ENCODE data around the gene KRT83. TPM values are rescaled to one million over a fixed set of nuclear protein-coding genes. Genes with fewer than 3 reads are reported as not detected.

The KRT83 gene
- total RNA-seq, 1 donor from 2014 or later = not detected

DNA sequence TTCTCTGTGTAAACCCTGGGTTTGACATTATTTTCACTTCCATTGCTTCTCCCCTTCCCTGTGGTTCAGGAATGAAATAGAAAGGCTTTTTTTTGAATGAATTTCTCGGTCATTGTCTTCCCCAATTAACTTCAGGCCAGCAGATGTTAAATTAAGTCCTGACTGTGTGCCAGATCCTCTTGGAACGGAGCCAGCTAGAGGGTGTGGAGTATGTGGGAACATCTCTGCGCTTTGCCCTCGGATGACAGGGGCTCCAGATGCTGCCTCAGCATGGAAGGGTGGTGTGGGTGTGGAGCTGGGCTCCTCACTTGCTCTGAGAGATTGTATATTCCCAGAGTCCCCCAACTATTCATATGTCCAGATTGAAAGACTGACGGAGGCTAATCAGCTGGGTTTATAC lies 33.0 kb upstream of the KRT83 start:
- Histone ChIP-seq H3K9me3 (ENCODE audit: low read depth) (no peaks in the 10 kb centered on the region), H3K4me3 (no peak overlapping the region), H3K4me2 (no peak overlapping the region), H3F3A (ENCODE audit: low read depth) (no peaks in the 10 kb centered on the region), H3K27ac (no peak overlapping the region), H3K4me1 (no peaks in the 10 kb centered on the region), H3K79me2 (ENCODE audit: low read depth) (no peaks in the 10 kb centered on the region), H3K9ac (no peak overlapping the region), H4K20me1 (ENCODE audit: low read depth) (no peaks in the 10 kb centered on the region), H3K36me3 (no peaks in the 10 kb centered on the region), H2AFZ (replicated peaks) (no peak overlapping the region), H3K27me3 (no peaks in the 10 kb centered on the region)
- no peaks in the 10 kb centered on the region for H3K36me3 Mint-ChIP-seq
- H3K4me3 Mint-ChIP-seq = no peak overlapping the region
- TF ChIP-seq, protein P1, sequence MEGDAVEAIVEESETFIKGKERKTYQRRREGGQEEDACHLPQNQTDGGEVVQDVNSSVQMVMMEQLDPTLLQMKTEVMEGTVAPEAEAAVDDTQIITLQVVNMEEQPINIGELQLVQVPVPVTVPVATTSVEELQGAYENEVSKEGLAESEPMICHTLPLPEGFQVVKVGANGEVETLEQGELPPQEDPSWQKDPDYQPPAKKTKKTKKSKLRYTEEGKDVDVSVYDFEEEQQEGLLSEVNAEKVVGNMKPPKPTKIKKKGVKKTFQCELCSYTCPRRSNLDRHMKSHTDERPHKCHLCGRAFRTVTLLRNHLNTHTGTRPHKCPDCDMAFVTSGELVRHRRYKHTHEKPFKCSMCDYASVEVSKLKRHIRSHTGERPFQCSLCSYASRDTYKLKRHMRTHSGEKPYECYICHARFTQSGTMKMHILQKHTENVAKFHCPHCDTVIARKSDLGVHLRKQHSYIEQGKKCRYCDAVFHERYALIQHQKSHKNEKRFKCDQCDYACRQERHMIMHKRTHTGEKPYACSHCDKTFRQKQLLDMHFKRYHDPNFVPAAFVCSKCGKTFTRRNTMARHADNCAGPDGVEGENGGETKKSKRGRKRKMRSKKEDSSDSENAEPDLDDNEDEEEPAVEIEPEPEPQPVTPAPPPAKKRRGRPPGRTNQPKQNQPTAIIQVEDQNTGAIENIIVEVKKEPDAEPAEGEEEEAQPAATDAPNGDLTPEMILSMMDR (IDR thresholded peaks at IDR 0.05) = no peak
- TF ChIP-seq EZH2 (IDR thresholded peaks at IDR 0.05) = no peak
- TF ChIP-seq EZH2phosphoT487 (IDR thresholded peaks at IDR 0.05) = no peak
- peaks cover 4% of the 10 kb centered on the region for H3K27me3 Mint-ChIP-seq (ENCODE audit: insufficient read depth, low read depth)
- H3K27ac Mint-ChIP-seq = no peak overlapping the region
- H3K4me1 Mint-ChIP-seq = peaks cover 16% of the 10 kb centered on the region
- H3K9me3 Mint-ChIP-seq = no peaks in the 10 kb centered on the region
- no peak for DNase-seq (ENCODE audit: low spot score)

- H3K4me3 ChIP-seq = no peak overlapping the region
Observed at GRCh38 chr12:52353766-52354165, 32.6 kb upstream of the KRT83 start.

GRCh38 chr12:52352951-52353350 lies 31.8 kb upstream of the KRT83 start:
- Histone ChIP-seq H3K9ac (no peak overlapping the region), H3K4me1 (no peaks in the 10 kb centered on the region), H3K79me2 (ENCODE audit: low read depth) (no peaks in the 10 kb centered on the region), H3F3A (ENCODE audit: low read depth) (no peaks in the 10 kb centered on the region), H3K4me2 (no peak overlapping the region), H3K4me3 (no peak overlapping the region), H4K20me1 (ENCODE audit: low read depth) (no peaks in the 10 kb centered on the region), H3K36me3 (no peaks in the 10 kb centered on the region), H3K27me3 (no peaks in the 10 kb centered on the region), H2AFZ (replicated peaks) (no peak overlapping the region), H3K27ac (no peak overlapping the region), H3K9me3 (ENCODE audit: low read depth) (no peaks in the 10 kb centered on the region)
- peaks cover 10% of the 10 kb centered on the region for H3K4me1 Mint-ChIP-seq
- H3K27ac Mint-ChIP-seq = no peak overlapping the region
- H3K36me3 Mint-ChIP-seq = no peaks in the 10 kb centered on the region
- H3K27me3 Mint-ChIP-seq (ENCODE audit: insufficient read depth, low read depth) = peaks cover 8% of the 10 kb centered on the region
- DNase-seq (ENCODE audit: low spot score) = no peak
- no peak for TF ChIP-seq EZH2 (IDR thresholded peaks at IDR 0.05)
- TF ChIP-seq, protein P1 (IDR thresholded peaks at IDR 0.05) = no peak
- H3K9me3 Mint-ChIP-seq = no peaks in the 10 kb centered on the region
- H3K4me3 Mint-ChIP-seq = no peak overlapping the region

More at GRCh38 chr12:52353766-52354165, 32.6 kb upstream of the KRT83 start:
- H3K4me1 Mint-ChIP-seq = peaks cover 17% of the 10 kb centered on the region
- no peaks in the 10 kb centered on the region for H3F3A ChIP-seq (ENCODE audit: low read depth)
- no peak overlapping the region for H3K4me2 ChIP-seq
- no peaks in the 10 kb centered on the region for H3K36me3 Mint-ChIP-seq
- no peak overlapping the region for H2AFZ ChIP-seq (replicated peaks)
- no peak overlapping the region for H3K27ac Mint-ChIP-seq
- no peaks in the 10 kb centered on the region for H3K36me3 ChIP-seq
- no peaks in the 10 kb centered on the region for H3K9me3 Mint-ChIP-seq
- TF ChIP-seq EZH2 (IDR thresholded peaks at IDR 0.05) (no peak), EZH2phosphoT487 (IDR thresholded peaks at IDR 0.05) (no peak)
- TF ChIP-seq, protein P1 (IDR thresholded peaks at IDR 0.05) = no peak
- no peak overlapping the region for H3K4me3 Mint-ChIP-seq
- no peaks in the 10 kb centered on the region for H3K4me1 ChIP-seq
- no peak overlapping the region for H3K27ac ChIP-seq
- H4K20me1 ChIP-seq (ENCODE audit: low read depth) = no peaks in the 10 kb centered on the region
- peaks cover 4% of the 10 kb centered on the region for H3K27me3 Mint-ChIP-seq (ENCODE audit: insufficient read depth, low read depth)
- no peaks in the 10 kb centered on the region for H3K9me3 ChIP-seq (ENCODE audit: low read depth)
- DNase-seq (ENCODE audit: low spot score) = no peak
- H3K9ac ChIP-seq = no peak overlapping the region
- H3K27me3 ChIP-seq = no peaks in the 10 kb centered on the region
- H3K79me2 ChIP-seq (ENCODE audit: low read depth) = no peaks in the 10 kb centered on the region
